ENCODE measurements around the gene FZD7. TPM values are rescaled to one million over a fixed set of nuclear protein-coding genes. Genes with fewer than 3 reads are reported as not detected.

The FZD7 gene
- total and polyA plus RNA-seq, 2 of the 8 experiments (the other 6 are each of a cell fraction or from before 2014, with no cell fraction given) = 176 to 246 TPM

DNA sequence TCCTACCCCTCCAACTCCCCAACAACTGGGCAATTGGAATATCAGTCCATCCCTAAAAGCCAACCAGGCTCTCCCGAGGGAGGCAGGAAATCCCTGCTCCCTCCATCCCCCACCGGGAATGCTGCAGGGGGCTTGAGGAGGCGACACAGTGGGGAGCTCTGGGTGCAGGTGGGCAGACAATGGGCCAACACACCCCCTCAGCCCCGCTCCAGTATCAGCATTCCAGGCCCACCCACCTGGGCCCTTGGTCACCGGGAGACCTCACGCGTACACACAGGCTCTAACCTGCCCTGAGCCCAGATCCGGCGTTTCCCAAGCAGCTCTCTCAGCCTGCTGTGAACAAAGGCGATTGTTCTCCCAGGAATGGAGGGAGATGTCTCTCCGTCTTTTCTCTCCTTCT is 37.6 kb upstream of the FZD7 start (continued):
- TF ChIP-seq SRF (IDR thresholded peaks at IDR 0.05; ENCODE audit: low read depth, low read length) (no peak), HDAC6 (IDR thresholded peaks at IDR 0.05; ENCODE audit: low read depth, low read length) (no peak), CBX8 (IDR thresholded peaks at IDR 0.05; ENCODE audit: borderline replicate concordance, low read depth, low read length) (no peak), PHF8 (conservative IDR thresholded peaks at IDR 0.05; ENCODE audit: low read depth, low read length) (no peak), SUZ12 (IDR thresholded peaks at IDR 0.05; ENCODE audit: low read length) (no peak), CTBP2 (IDR thresholded peaks at IDR 0.05; ENCODE audit: borderline replicate concordance, insufficient read depth, insufficient read length, low read length) (peak; percentile 99), TEAD4 (IDR thresholded peaks at IDR 0.05; ENCODE audit: low read depth, low read length) (peak; percentile 95), TCF12 (IDR thresholded peaks at IDR 0.05; ENCODE audit: low read depth, low read length) (peak; percentile 99), TBP (IDR thresholded peaks at IDR 0.05; ENCODE audit: low read depth, low read length) (0 out of 2 replicates have a peak, but pooled peaks have one; percentile 31), NRF1 (IDR thresholded peaks at IDR 0.05; ENCODE audit: low read depth, low read length) (no peak), JUND (IDR thresholded peaks at IDR 0.05; ENCODE audit: low read length) (no peak; the same call in 1 of the 2 replicates), GTF2F1 (IDR thresholded peaks at IDR 0.05; ENCODE audit: borderline replicate concordance, low read depth, low read length) (no peak), RNF2 (IDR thresholded peaks at IDR 0.05; ENCODE audit: borderline replicate concordance, low read depth, low read length, missing control alignments, poor library complexity, severe bottlenecking) (no peak), SP1 (IDR thresholded peaks at IDR 0.05; ENCODE audit: low read depth, low read length) (peak; percentile 81), SIN3A (conservative IDR thresholded peaks at IDR 0.05 in 1 of 2, IDR thresholded peaks at IDR 0.05 in 1 of 2; ENCODE audit: low read depth in 1 of 2, low read length in 2 of 2) (no peak), POLR2A (IDR thresholded peaks at IDR 0.05; ENCODE audit: control extremely low read depth in 1 of 2, low read depth in 2 of 2, low read length in 2 of 2) (no peak), CEBPB (IDR thresholded peaks at IDR 0.05; ENCODE audit: low read depth, low read length) (no peak; the same call in 1 of the 2 replicates), YY1 (IDR thresholded peaks at IDR 0.05; ENCODE audit: low read depth, low read length) (peak; percentile 52)
- TF ChIP-seq, protein P1, sequence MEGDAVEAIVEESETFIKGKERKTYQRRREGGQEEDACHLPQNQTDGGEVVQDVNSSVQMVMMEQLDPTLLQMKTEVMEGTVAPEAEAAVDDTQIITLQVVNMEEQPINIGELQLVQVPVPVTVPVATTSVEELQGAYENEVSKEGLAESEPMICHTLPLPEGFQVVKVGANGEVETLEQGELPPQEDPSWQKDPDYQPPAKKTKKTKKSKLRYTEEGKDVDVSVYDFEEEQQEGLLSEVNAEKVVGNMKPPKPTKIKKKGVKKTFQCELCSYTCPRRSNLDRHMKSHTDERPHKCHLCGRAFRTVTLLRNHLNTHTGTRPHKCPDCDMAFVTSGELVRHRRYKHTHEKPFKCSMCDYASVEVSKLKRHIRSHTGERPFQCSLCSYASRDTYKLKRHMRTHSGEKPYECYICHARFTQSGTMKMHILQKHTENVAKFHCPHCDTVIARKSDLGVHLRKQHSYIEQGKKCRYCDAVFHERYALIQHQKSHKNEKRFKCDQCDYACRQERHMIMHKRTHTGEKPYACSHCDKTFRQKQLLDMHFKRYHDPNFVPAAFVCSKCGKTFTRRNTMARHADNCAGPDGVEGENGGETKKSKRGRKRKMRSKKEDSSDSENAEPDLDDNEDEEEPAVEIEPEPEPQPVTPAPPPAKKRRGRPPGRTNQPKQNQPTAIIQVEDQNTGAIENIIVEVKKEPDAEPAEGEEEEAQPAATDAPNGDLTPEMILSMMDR (IDR thresholded peaks at IDR 0.05; ENCODE audit: control extremely low read depth in 1 of 3, insufficient read depth in 1 of 3, low read depth in 1 of 3, low read length in 3 of 3) = no peak
- TF ChIP-seq, protein P2, sequence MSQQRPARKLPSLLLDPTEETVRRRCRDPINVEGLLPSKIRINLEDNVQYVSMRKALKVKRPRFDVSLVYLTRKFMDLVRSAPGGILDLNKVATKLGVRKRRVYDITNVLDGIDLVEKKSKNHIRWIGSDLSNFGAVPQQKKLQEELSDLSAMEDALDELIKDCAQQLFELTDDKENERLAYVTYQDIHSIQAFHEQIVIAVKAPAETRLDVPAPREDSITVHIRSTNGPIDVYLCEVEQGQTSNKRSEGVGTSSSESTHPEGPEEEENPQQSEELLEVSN (IDR thresholded peaks at IDR 0.05) = no peak; the same call in 1 of the 2 replicates
- TF ChIP-seq, protein P3, sequence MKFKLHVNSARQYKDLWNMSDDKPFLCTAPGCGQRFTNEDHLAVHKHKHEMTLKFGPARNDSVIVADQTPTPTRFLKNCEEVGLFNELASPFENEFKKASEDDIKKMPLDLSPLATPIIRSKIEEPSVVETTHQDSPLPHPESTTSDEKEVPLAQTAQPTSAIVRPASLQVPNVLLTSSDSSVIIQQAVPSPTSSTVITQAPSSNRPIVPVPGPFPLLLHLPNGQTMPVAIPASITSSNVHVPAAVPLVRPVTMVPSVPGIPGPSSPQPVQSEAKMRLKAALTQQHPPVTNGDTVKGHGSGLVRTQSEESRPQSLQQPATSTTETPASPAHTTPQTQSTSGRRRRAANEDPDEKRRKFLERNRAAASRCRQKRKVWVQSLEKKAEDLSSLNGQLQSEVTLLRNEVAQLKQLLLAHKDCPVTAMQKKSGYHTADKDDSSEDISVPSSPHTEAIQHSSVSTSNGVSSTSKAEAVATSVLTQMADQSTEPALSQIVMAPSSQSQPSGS (IDR thresholded peaks at IDR 0.05; ENCODE audit: low read length) = peak; percentile 82; the same call in 1 of the 2 replicates

Measured in H1 (cell line).